NCI-H187 (cell line): ENCODE measurements around the gene HRH3.

Experiments used
- DNase-seq, 2 experiments: peaks; one replicate each; lab custom pipeline; 2025; lab: John Stamatoyannopoulos, UW

The HRH3 gene

DNA sequence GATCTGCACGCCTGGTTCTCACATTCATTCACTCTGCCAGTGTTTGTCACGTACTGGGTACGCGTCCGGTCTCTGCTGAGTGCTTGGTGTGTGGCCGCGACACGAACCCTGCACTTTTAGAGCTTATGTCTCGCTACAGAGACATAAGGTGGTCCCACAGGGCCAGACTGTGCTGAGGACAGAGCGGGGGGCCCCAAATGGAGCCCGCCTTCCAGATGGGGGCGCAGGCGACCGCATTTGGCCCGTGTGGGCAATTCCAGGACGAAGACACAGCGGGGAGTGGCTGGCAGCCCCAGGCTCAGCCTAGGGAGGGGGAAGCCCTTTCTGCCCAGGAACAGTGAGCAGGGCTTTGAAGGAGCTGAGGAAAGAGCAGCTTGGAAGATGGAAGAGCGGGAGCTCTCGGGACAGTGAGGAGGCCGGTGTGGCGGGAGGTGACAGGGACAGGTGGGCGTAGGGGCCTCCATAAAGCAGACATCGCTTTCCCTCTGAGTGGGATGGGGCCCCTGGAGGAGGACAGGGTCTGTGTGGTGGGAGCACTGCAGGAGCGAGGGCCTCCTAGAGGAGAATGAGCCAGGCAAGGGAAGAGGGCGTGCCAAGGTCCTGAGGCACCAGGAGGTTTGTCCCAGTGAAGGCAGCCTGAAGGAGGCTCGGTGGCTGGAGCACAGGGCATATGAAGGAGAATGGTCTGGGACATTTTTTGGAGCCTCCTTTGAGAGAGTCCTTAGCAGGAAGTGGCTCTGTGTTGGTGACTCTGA lies 45.0 kb downstream of the HRH3 start:
- no peak for DNase-seq

DNA sequence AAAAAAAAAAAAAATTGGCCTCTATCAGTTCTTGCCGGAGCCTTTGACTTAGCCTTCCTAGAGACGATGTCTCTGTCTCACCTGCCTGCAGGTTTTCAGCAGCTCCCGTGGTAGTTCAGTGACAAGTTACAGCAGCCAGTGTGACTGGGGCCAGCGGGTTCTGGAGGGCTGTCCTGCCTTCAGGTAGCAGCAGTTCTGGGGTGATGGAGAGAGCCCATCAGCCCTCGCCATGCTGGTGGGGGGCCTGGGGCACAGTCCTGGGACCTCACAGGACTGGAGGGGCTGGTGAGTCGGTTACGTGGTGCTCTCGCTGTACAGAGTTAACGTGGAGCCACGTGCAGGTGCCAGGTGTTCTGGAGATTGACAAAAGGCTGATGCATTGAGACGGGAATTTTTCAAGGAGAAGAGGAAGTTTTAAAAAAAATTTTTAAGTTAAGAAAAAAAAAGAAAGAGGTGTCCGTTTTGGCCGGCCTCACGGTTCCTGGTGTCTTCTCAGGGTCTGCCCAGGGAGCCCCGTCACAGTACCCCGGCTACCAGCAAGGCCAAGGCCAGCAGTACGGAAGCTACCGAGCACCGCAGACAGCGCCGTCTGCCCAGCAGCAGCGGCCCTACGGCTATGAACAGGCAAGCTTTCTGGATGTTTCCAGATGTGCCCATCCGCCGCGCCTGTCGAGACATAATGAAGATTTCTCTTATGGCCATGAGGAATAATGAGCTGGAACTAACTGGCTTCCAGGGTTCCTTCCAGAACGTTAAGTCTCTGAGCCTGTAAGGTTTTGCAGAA lies 45.9 kb downstream of the HRH3 start:
- no peak for DNase-seq

DNA sequence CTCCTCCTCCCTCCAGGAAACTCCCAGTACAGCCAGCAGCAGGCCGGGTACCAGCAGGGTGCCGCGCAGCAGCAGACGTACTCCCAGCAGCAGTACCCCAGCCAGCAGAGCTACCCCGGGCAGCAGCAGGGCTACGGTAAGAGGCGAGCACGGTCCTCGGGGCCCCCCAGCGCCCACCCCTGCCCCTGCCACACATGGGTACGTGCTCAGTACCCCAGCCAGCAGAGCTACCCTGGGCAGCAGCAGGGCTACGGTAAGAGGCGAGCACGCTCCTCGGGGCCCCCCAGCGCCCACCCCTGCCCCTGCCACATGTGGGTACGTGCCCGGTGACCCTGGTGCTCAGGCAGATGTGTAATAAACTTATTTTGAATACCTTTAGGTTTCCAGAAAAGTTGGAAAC lies 47.4 kb downstream of the HRH3 start:
- DNase-seq: no peak

DNA sequence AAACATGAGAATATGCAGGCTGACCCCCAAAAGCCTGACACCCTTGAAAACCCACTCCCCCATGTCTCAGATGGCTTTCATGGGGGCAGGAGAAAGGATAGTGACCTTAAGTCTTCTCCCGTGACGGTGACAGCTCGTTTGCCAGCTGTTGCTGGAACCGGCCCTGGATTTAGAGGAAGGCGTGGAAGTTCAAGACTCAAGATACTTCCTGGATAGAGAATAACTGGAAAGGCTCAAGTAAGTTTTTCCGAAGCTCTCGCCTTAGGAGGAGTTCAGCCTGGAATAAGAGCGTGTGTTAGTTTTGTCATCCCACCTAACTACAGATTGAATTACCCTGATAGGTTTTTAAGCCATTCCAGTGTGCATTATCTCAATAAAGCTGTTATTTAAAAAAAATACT lies 48.8 kb downstream of the HRH3 start:
- no peak for DNase-seq

DNA sequence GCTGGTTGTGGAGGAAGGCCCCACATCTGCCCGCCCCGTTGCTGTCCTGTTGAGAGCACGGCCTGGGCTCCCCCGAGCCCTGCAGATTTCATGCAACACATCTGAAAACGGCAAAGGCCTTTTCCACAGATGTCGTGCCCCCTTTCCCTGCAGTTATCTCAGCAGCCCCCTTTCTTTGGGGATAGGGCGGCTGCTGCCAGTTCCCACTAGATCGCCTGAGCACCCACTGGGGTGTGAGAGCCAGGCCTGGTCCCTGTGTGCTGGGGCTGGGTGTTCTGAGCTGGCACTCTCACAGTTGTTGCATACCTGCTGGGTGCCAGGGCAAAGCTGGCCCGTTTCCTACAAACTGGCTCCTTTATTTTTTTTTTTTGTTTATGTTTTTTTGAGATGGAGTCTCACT lies 49.5 kb downstream of the HRH3 start:
- no peak for DNase-seq

DNA sequence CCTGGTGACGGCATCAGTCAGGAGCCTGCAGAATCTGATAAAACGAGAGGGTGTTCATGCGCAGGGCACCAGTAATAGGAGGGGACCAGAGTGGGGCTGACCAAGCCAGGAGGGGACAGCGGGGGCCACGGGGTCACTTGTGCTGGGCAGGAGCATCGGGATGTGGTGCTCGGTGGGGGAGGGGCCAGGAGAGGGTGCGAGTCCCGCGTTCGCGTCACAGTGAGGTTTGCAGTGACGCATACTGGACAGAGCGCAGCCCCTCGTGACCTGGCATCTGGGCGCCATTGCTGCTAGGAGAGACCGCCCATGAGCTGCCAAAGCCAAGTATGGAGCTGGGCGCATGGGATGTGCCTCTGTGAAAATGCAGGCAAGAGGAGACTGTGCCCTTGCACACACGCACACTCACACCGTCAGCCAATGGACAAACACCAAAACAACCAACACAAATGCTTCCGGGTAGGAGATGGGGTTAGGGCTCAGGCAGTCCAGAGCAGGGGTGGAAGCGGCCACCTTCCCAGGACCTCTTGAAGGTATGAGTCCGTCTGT lies 51.1 kb downstream of the HRH3 start:
- DNase-seq: no peak

DNA sequence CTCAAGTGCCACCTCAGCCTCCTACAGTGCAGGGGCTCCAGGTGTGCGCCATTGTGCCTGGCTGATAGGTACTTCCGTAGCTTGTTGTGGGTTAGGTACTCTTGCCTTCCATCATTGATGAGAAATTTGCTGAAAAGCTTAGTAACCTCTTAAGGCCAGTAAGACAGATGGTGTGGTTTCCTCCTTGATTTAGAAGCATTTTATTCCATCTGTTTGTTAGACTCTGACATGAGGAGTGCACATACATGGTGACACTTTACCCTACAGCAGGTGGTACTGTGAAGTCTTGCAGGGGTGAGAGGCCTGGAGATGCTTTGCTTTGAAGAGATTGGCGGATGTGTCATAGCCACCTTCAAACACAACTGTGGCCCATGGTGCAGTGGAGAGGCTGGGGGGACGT lies 52.0 kb downstream of the HRH3 start:
- DNase-seq: no peak

DNA sequence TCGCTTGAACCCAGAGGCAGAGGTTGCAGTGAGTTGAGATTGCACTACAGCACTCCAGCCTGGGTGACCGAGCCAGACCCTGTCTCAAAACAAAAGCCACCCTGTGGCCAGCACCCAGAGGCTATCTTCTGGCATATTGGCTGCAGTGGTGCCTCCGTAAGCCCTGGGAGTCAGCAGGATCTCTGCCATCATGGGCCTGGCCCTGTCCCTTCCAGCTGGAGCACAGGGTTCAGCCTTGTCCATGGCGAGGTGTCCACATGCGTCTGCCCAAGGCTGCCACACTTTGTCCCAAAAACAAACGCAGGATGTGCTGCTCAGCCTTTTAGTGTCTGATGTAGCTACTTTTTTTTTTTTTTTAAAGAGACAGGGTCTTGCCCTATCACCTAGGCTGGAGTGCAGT lies 52.6 kb downstream of the HRH3 start:
- no peak for DNase-seq

DNA sequence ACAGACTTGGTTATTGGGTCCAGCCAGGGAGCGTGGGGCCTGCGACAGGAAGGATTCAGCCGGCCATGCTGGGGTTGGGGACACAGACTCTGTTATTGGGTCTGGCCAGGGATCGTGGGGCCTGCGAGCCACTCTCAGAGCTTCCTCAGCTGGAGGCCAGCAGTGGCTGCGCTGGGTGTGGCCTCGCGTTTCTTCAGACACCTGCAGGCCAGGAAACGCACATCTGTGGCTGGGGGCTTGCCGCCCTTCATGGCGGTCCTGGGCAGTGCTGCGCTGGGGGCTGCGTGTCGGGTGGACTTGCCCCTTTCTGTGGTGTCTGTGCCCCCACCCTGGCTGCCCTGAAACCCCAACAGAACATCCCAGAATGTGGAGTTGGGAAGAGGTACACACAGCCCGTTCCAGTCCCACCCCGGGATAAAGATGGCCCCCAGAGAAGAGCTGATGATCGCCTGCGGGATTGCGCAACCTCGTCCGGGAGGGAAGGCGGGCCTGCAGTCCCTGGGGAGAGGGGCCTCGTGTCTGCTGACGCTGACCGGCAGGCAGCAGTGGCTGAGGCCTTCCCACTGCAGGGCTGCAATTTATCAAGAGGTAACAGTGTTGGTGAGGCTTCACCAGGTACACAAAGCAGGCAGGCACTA lies 54.2 kb downstream of the HRH3 start:
- no peak for DNase-seq
